ENCODE measurements around the gene FGF13.

Gene FGF13

GRCh38 chrX:138711399-138712347 is at the start of gene FGF13:
Gene FGF13 (minus strand): TSS chrX:138711717. CDS start chrX:138711003, 714 bp downstream.
- peak in 1 of 2 donors; percentile 5 for DNase-seq

GRCh38 chrX:138759217-138759943 is 47.9 kb upstream of the FGF13 start:
- no peak for DNase-seq

GRCh38 chrX:138756234-138756633 is 44.7 kb upstream of the FGF13 start:
- no peak for DNase-seq

GRCh38 chrX:138754861-138755260 is 43.3 kb upstream of the FGF13 start:
- no peak for DNase-seq

GRCh38 chrX:138748480-138748879 is 37.0 kb upstream of the FGF13 start:
- no peak for DNase-seq

GRCh38 chrX:138745196-138745595 is 33.7 kb upstream of the FGF13 start:
- DNase-seq, result no peak

GRCh38 chrX:138742217-138742616 is 30.7 kb upstream of the FGF13 start:
- DNase-seq, result no peak

- no peak for DNase-seq
Observed at GRCh38 chrX:138740341-138740740, 28.8 kb upstream of the FGF13 start.

- DNase-seq, result no peak
Observed at GRCh38 chrX:138723301-138723700, 11.8 kb upstream of the FGF13 start.

GRCh38 chrX:138719396-138719795 is 7.9 kb upstream of the FGF13 start:
- no peak for DNase-seq

GRCh38 chrX:138718941-138719340 is 7.4 kb upstream of the FGF13 start:
- DNase-seq, result no peak

- no peak for DNase-seq
Observed at GRCh38 chrX:138710866-138711341, 613 bp downstream of the FGF13 start.

GRCh38 chrX:138709886-138710791 is 1.4 kb downstream of the FGF13 start:
- no peak for DNase-seq

GRCh38 chrX:138708268-138708667 is 3.2 kb downstream of the FGF13 start:
- no peak for DNase-seq

GRCh38 chrX:138704596-138704995 is 6.9 kb downstream of the FGF13 start:
- no peak for DNase-seq

GRCh38 chrX:138704101-138704500 is 7.4 kb downstream of the FGF13 start:
- DNase-seq, result no peak

GRCh38 chrX:138692591-138692990 is 18.9 kb downstream of the FGF13 start:
- no peak for DNase-seq

GRCh38 chrX:138691186-138691585 is 20.3 kb downstream of the FGF13 start:
- DNase-seq, result no peak

GRCh38 chrX:138690591-138690990 is 20.9 kb downstream of the FGF13 start:
- DNase-seq, result no peak

- DNase-seq, result no peak
Observed at GRCh38 chrX:138683600-138683999, 27.9 kb downstream of the FGF13 start.

- no peak for DNase-seq
Observed at GRCh38 chrX:138669693-138670092, 41.8 kb downstream of the FGF13 start.

GRCh38 chrX:138664466-138664865 is 47.1 kb downstream of the FGF13 start:
- no peak for DNase-seq

GRCh38 chrX:138664016-138664415 is 47.5 kb downstream of the FGF13 start:
- no peak for DNase-seq
